ENCODE data around the gene MIAT. TPM values are rescaled to one million over a fixed set of nuclear protein-coding genes. Genes with fewer than 3 reads are reported as not detected.

The MIAT gene
- total and polyA plus RNA-seq, 3 experiments from 2014 or later = 3.9 to 57.5 (median 52.2) TPM

DNA sequence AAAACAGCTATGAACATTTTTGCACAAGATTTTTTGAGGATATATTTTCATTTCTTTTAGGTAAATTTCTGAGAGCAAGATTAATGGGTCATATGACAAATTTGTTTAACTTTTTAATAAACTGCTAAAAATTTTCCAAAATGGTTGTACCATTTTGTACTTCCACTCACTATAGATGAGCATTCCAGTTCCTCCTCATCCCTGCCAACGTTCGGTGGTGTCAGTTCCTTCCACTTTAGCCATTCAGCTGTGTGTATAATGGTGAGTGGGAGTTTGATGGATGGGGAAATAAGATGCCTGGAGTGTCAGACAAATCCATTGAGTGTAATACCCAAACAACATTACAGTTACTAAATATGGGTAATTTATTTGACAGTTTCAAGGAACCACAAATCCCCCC, 49.7 kb downstream of the MIAT start:
- H3K9me3 Mint-ChIP-seq = peaks cover 2 to 8% (median 4%) of the 10 kb centered on the region in 5 donors
- no peak overlapping the region for H3K27ac Mint-ChIP-seq
- H3K4me1 ChIP-seq (ENCODE audit: insufficient read depth, low read length) = no peaks in the 10 kb centered on the region
- H3K36me3 Mint-ChIP-seq = peaks cover 28 to 61% (median 30%) of the 10 kb centered on the region in 3 donors
- H3K27me3 ChIP-seq (ENCODE audit: insufficient read depth, low read length, poor library complexity, severe bottlenecking) = no peaks in the 10 kb centered on the region
- peaks cover 44 to 79% (median 67%) of the 10 kb centered on the region in 3 donors for H3K4me1 Mint-ChIP-seq
- CTCF ChIA-PET = no interaction called here
- POLR2A ChIA-PET = no interaction called here
- no peaks in the 10 kb centered on the region for H3K27me3 Mint-ChIP-seq
- no peaks in the 10 kb centered on the region for H3K9me3 ChIP-seq (ENCODE audit: low read length)
- no peak overlapping the region for H3K27ac ChIP-seq (ENCODE audit: low read depth, low read length)
- peaks cover 8% of the 10 kb centered on the region for H3K36me3 ChIP-seq (ENCODE audit: insufficient read depth, low read length)
- H3K4me3 ChIP-seq (ENCODE audit: low read length) = no peak overlapping the region
- DNase-seq = no peak
- H3K4me3 Mint-ChIP-seq = no peak overlapping the region

- POLR2A ChIA-PET = no interaction called here
- CTCF ChIA-PET = no interaction called here
- Mint-ChIP-seq H3K36me3 (peaks cover 28 to 59% (median 28%) of the 10 kb centered on the region in 3 donors), H3K27ac (peak overlapping the region in 3 of 8 donors; percentile 20 to 68 (median 66)), H3K27me3 (no peaks in the 10 kb centered on the region), H3K4me1 (peaks cover 43 to 78% (median 66%) of the 10 kb centered on the region in 3 donors), H3K9me3 (peaks cover 2 to 8% (median 4%) of the 10 kb centered on the region in 5 donors), H3K4me3 (no peak overlapping the region)
- no peak overlapping the region for H3K27ac ChIP-seq (ENCODE audit: low read depth, low read length)
- no peak for DNase-seq
- no peaks in the 10 kb centered on the region for H3K9me3 ChIP-seq (ENCODE audit: low read length)
- no peak overlapping the region for H3K4me3 ChIP-seq (ENCODE audit: low read length)
- H3K36me3 ChIP-seq (ENCODE audit: insufficient read depth, low read length) = peaks cover 10% of the 10 kb centered on the region
- H3K4me1 ChIP-seq (ENCODE audit: insufficient read depth, low read length) = no peaks in the 10 kb centered on the region
- H3K27me3 ChIP-seq (ENCODE audit: insufficient read depth, low read length, poor library complexity, severe bottlenecking) = no peaks in the 10 kb centered on the region
These were observed 50.2 kb downstream of the MIAT start for GRCh38 chr22:26707581-26707980.

DNA sequence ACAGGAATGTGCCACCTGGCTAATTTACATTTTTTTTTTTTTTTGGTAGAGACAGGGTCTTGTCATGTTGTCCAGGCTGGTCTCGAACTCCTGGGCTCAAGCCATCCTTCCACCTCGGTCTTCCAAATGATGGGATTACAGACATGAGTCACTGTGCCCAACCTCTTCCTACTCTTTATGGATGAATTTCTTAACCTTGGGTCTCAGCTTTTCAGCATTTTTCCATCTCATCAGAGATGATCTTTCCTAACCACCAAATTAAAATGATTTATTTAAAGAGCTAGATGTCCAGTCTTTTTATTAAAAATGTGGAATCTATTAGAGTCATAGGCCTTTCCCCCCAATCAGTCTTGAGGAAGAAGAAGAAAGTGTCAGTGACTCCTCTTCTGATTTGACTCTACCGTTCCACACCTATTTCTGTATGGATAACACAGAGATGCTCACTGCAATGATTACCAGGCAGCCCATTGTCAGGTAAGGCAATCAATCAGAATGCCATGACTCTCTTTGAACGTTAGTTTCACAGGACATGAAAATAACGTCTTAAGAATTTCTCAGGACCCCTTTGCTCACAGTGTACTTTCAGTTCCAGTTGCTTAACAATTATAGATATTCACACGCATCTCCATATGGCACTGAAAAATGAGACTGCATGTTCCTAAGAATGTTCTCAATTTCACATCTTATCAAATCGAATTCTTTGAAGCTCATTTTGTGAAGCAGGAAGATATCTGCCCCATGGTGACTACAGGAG, 51.0 kb downstream of the MIAT start:
- Histone ChIP-seq H3K4me1 (ENCODE audit: insufficient read depth, low read length) (no peaks in the 10 kb centered on the region), H3K36me3 (ENCODE audit: insufficient read depth, low read length) (peaks cover 10% of the 10 kb centered on the region), H3K9me3 (ENCODE audit: low read length) (no peaks in the 10 kb centered on the region), H3K4me3 (ENCODE audit: low read length) (no peak overlapping the region), H3K27me3 (ENCODE audit: insufficient read depth, low read length, poor library complexity, severe bottlenecking) (no peaks in the 10 kb centered on the region), H3K27ac (ENCODE audit: low read depth, low read length) (no peak overlapping the region)
- no peak overlapping the region for H3K4me3 Mint-ChIP-seq
- H3K27ac Mint-ChIP-seq = peak overlapping the region in 2 of 8 donors; percentile 26 to 29
- no peaks in the 10 kb centered on the region for H3K27me3 Mint-ChIP-seq
- POLR2A ChIA-PET = no interaction called here
- peaks cover 2 to 8% (median 4%) of the 10 kb centered on the region in 5 donors for H3K9me3 Mint-ChIP-seq
- DNase-seq = no peak
- CTCF ChIA-PET = no interaction called here
- H3K36me3 Mint-ChIP-seq = peaks cover 27 to 57% (median 28%) of the 10 kb centered on the region in 3 donors
- H3K4me1 Mint-ChIP-seq = peaks cover 46 to 70% (median 61%) of the 10 kb centered on the region in 3 donors

DNA sequence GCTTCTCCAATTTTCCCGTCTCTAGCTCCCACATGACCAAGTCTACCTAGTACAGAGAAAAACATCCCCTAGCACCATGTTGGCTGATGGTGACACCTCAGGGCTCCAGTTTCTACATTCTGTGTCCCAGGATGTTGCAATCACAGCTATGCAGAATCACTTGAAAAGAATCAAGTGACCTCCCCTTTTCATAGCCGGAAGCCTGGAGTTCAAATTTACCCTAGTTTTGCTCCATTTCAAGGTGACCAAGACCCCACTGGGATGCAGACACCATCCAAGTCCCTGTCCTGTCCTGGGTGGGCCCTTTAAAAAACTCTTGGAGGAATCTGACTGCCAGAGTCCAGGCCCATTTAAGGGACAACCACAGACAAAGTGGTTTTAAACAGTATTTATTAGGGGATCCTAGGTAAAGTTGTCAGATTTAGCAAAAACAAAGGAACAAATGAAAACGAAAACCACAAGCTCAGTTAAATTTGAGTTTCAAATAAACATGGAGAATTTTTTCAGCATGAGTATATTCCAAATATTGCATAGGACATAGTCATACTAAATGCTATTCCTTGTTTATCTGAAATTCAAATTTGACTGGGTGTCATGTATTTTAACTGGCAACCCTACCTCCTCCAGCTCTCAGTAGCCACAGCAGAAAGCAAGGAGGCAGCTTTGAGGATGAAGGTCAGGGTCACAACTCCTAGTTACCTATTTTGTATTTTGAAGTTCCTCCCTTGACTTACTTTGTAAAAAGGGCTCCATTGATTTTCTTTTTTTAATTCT, 52.4 kb downstream of the MIAT start:
- peaks cover 28 to 67% (median 28%) of the 10 kb centered on the region in 3 donors for H3K36me3 Mint-ChIP-seq
- H3K27ac Mint-ChIP-seq = peak overlapping the region in 6 of 8 donors; percentile 18 to 81 (median 57)
- ChIA-PET CTCF (interaction anchor here (0.6 kb wide), 1 partner anchor 25 kb away, joined by 3 read pairs; no protein-coding TSS in a partner anchor), POLR2A (no interaction called here)
- H3K9me3 ChIP-seq (ENCODE audit: low read length) = no peaks in the 10 kb centered on the region
- H3K4me1 Mint-ChIP-seq = peaks cover 47 to 66% (median 59%) of the 10 kb centered on the region in 3 donors
- H3K36me3 ChIP-seq (ENCODE audit: insufficient read depth, low read length) = peaks cover 10% of the 10 kb centered on the region
- no peak overlapping the region for H3K27ac ChIP-seq (ENCODE audit: low read depth, low read length)
- no peak for DNase-seq
- H3K27me3 ChIP-seq (ENCODE audit: insufficient read depth, low read length, poor library complexity, severe bottlenecking) = no peaks in the 10 kb centered on the region
- H3K4me3 Mint-ChIP-seq = no peak overlapping the region
- no peaks in the 10 kb centered on the region for H3K27me3 Mint-ChIP-seq
- no peaks in the 10 kb centered on the region for H3K4me1 ChIP-seq (ENCODE audit: insufficient read depth, low read length)
- no peak overlapping the region for H3K4me3 ChIP-seq (ENCODE audit: low read length)
- H3K9me3 Mint-ChIP-seq = peaks cover 2 to 8% (median 4%) of the 10 kb centered on the region in 5 donors

DNA sequence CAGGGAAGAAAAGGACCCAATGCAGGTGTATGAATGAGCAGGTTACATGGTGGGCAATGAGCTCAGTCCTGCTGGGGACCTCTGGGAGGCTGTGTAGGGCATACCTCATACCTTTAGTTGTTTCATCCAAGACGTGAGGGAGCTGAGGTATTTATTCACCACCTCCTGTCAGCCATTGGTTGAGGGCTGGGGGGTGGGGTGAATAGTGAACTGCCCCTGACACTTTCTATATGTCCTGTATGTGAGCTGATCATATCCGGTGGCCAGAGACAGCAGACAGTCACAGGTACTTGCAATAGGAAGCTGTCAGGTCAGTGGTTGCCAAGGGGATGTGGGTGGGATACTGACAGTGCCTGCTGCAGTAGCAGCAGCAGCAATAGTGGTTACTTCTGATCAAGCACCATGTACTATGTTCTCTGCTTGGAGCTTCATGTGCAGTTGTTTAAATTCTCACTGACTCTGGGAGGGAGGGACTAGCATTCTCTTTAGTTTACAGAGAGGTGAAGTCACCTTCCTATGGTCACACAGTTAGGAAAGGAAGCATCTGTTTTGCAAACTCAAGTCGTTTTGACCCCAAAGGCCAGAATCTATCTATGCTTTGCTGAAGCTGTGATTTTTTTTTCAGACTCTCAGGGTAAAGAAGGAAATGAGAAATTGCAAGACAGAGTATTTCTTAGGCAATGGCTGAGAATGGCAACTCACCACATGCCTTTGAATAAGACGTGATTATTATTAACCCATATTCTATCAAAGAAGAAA, 54.0 kb downstream of the MIAT start:
- Mint-ChIP-seq H3K4me1 (peaks cover 35 to 58% (median 52%) of the 10 kb centered on the region in 3 donors), H3K4me3 (peak overlapping the region in 4 of 7 donors; percentile 16 to 46 (median 34)), H3K27ac (peak overlapping the region; percentile 58 to 91 (median 86)), H3K36me3 (peaks cover 22 to 76% (median 29%) of the 10 kb centered on the region in 3 donors), H3K27me3 (no peaks in the 10 kb centered on the region), H3K9me3 (peaks cover 2 to 8% (median 4%) of the 10 kb centered on the region in 5 donors)
- H3K27me3 ChIP-seq (ENCODE audit: insufficient read depth, low read length, poor library complexity, severe bottlenecking) = no peaks in the 10 kb centered on the region
- peak in 1 of 5 donors; percentile 27 for DNase-seq
- no peaks in the 10 kb centered on the region for H3K4me1 ChIP-seq (ENCODE audit: insufficient read depth, low read length)
- POLR2A ChIA-PET = no interaction called here
- no peak overlapping the region for H3K27ac ChIP-seq (ENCODE audit: low read depth, low read length)
- peaks cover 10% of the 10 kb centered on the region for H3K36me3 ChIP-seq (ENCODE audit: insufficient read depth, low read length)
- H3K4me3 ChIP-seq (ENCODE audit: low read length) = no peak overlapping the region
- CTCF ChIA-PET = no interaction called here
- no peaks in the 10 kb centered on the region for H3K9me3 ChIP-seq (ENCODE audit: low read length)

- Mint-ChIP-seq H3K4me3 (peak overlapping the region in 1 of 7 donors; percentile 2), H3K9me3 (peaks cover 0 to 8% (median 2%) of the 10 kb centered on the region in 5 donors), H3K4me1 (peaks cover 38 to 53% (median 51%) of the 10 kb centered on the region in 3 donors), H3K36me3 (peaks cover 18 to 78% (median 28%) of the 10 kb centered on the region in 3 donors), H3K27ac (peak overlapping the region in 5 of 8 donors; percentile 30 to 81 (median 60)), H3K27me3 (no peaks in the 10 kb centered on the region)
- DNase-seq = no peak
- Histone ChIP-seq H3K36me3 (ENCODE audit: insufficient read depth, low read length) (peaks cover 12% of the 10 kb centered on the region), H3K4me3 (ENCODE audit: low read length) (no peak overlapping the region), H3K4me1 (ENCODE audit: insufficient read depth, low read length) (no peaks in the 10 kb centered on the region), H3K27me3 (ENCODE audit: insufficient read depth, low read length, poor library complexity, severe bottlenecking) (no peaks in the 10 kb centered on the region), H3K9me3 (ENCODE audit: low read length) (no peaks in the 10 kb centered on the region), H3K27ac (ENCODE audit: low read depth, low read length) (no peak overlapping the region)
- CTCF ChIA-PET = no interaction called here
- POLR2A ChIA-PET = no interaction called here
These were observed 54.8 kb downstream of the MIAT start for GRCh38 chr22:26712158-26712557.

DNA sequence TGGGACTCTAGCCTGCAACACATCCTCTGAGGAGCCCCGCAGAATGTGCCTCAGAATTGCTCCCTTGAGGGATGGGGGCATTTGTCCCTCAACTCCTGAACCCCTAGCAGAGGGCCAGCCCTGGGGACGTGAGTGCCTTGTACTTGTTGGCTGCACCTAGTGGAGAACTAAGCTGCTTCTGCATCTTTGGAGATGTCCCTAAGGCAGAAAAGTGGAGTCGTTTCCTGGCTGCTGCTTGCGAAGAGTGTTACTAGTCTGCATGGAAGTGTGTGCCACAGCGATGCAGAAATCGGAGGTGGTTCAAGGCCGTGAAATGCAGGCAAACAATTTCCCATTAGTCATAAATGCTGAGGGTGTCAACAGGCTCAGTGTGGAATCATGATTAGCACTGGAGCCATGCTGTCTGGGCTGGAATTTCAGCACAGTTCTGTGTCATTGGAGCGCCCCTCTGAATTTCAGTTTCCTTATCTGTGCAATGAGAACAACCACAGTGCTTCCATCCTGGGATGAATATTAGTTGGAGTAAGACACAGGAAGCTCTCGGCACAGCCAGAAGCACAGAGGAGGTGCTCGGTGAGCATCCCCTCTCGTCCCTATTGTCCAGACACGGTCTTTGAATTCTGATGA, 56.5 kb downstream of the MIAT start:
- H3K36me3 Mint-ChIP-seq = peaks cover 0 to 78% (median 21%) of the 10 kb centered on the region in 3 donors
- H3K36me3 ChIP-seq (ENCODE audit: insufficient read depth, low read length) = peaks cover 12% of the 10 kb centered on the region
- CTCF ChIA-PET = no interaction called here

More for the DNA sequence above, 56.5 kb downstream of the MIAT start:
- Histone ChIP-seq H3K9me3 (ENCODE audit: low read length) (no peaks in the 10 kb centered on the region), H3K4me1 (ENCODE audit: insufficient read depth, low read length) (no peaks in the 10 kb centered on the region), H3K4me3 (ENCODE audit: low read length) (no peak overlapping the region), H3K27ac (ENCODE audit: low read depth, low read length) (no peak overlapping the region), H3K27me3 (ENCODE audit: insufficient read depth, low read length, poor library complexity, severe bottlenecking) (no peaks in the 10 kb centered on the region)
- no peak for DNase-seq
- H3K27me3 Mint-ChIP-seq = no peaks in the 10 kb centered on the region
- POLR2A ChIA-PET = no interaction called here
- peak overlapping the region in 1 of 8 donors; percentile 26 for H3K27ac Mint-ChIP-seq
- no peak overlapping the region for H3K4me3 Mint-ChIP-seq
- no peaks in the 10 kb centered on the region for H3K9me3 Mint-ChIP-seq
- peaks cover 33 to 40% (median 37%) of the 10 kb centered on the region in 3 donors for H3K4me1 Mint-ChIP-seq

All from CD8-positive, alpha-beta memory T cell (primary cell).